Loucy (cell line): Measurements from ENCODE around the gene IL17RE.
"Not testable (repeated sequence)": the region's sequence is repeated elsewhere in the genome, so short reads cannot be mapped to it uniquely, and the experiment has no call there.

Experiments used
- H2AFZ ChIP-seq: fragments of 200-600 bp; sonication (generic); 2 replicates; pipeline ENCODE4 v1.6.0; 2016; ENCODE audit warnings: antibody characterized with exemption, mild to moderate bottlenecking, low read length, moderate library complexity
- H3F3A ChIP-seq: fragments of 200-600 bp; 2 replicates; pipeline ENCODE4 v1.6.0; 2016; ENCODE audit warnings: antibody characterized with exemption, low read depth, mild to moderate bottlenecking
- H3K27me3 ChIP-seq: fragments of 200-600 bp; sonication (generic); 2 replicates; pipeline ENCODE4 v1.6.1; 2014; ENCODE audit warnings: low read length, mild to moderate bottlenecking; ENCODE audit not compliant: insufficient read depth, poor library complexity, severe bottlenecking
- H3K36me3 ChIP-seq: fragments of 200-600 bp; sonication (generic); 2 replicates; pipeline ENCODE4 v1.6.1; 2016; ENCODE audit warnings: low read length; ENCODE audit not compliant: insufficient read depth
- H3K4me1 ChIP-seq: fragments of 200-600 bp; sonication (generic); 2 replicates; pipeline ENCODE4 v1.5.1; 2014; ENCODE audit warnings: low read length, mild to moderate bottlenecking; ENCODE audit not compliant: insufficient read depth, poor library complexity, severe bottlenecking
- H3K4me2 ChIP-seq: fragments of 200-600 bp; sonication (generic); 2 replicates; pipeline ENCODE4 v1.6.0; 2014; ENCODE audit warnings: antibody characterized with exemption, low read length, low read depth, mild to moderate bottlenecking; ENCODE audit not compliant: poor library complexity, severe bottlenecking
- H3K4me3 ChIP-seq: fragments of 200-600 bp; sonication (generic); 2 replicates; pipeline ENCODE4 v1.5.1; 2014; ENCODE audit warnings: low read length, mild to moderate bottlenecking, mixed read lengths; ENCODE audit not compliant: poor library complexity, severe bottlenecking
- H3K79me2 ChIP-seq: fragments of 200-600 bp; sonication (generic); 2 replicates; pipeline ENCODE4 v1.6.1; 2014; ENCODE audit warnings: low read length; ENCODE audit not compliant: insufficient read depth
- H3K9ac ChIP-seq: fragments of 200-600 bp; sonication (generic); 2 replicates; pipeline ENCODE4 v1.6.0; 2014; ENCODE audit warnings: mild to moderate bottlenecking, low read depth, low read length, moderate library complexity; ENCODE audit not compliant: poor library complexity, severe bottlenecking
- H3K9me2 ChIP-seq: fragments of 200-600 bp; sonication (generic); replicated peaks from 2 replicates; pipeline ENCODE4 v1.6.1; 2016; ENCODE audit warnings: low read depth, low read length, mixed read lengths
- H3K9me3 ChIP-seq: fragments of 200-600 bp; sonication (generic); 2 replicates; pipeline ENCODE4 v1.6.1; 2014; ENCODE audit warnings: mild to moderate bottlenecking, antibody characterized with exemption, low read length, low read depth; ENCODE audit not compliant: insufficient read depth
- H4K20me1 ChIP-seq: fragments of 200-600 bp; sonication (generic); 2 replicates; pipeline ENCODE4 v1.6.0; 2014; ENCODE audit warnings: antibody characterized with exemption, low read length, mild to moderate bottlenecking; ENCODE audit not compliant: insufficient read depth, poor library complexity, severe bottlenecking
- CTCF ChIP-seq: fragments of 200-600 bp; sonication (generic); conservative IDR thresholded peaks from 2 replicates; pipeline ENCODE4 v1.5.1; 2014; ENCODE audit warnings: mild to moderate bottlenecking, antibody characterized with exemption, low read length
- EZH2phosphoT487 ChIP-seq: fragments of 200-600 bp; IDR thresholded peaks from 2 replicates; pipeline ENCODE4 v1.6.1; 2018; ENCODE audit warnings: antibody characterized with exemption, mild to moderate bottlenecking, moderate library complexity, borderline replicate concordance

IL17RE gene

GRCh38 chr3:9938966-9939365, 36.3 kb downstream of the IL17RE start:
- Histone ChIP-seq H3K79me2 (peaks cover 32% of the 10 kb centered on the region), H3K4me2 (no peak overlapping the region), H3K9me2 (no peaks in the 10 kb centered on the region), H3K9me3 (no peaks in the 10 kb centered on the region), H3K9ac (no peak overlapping the region), H2AFZ (no peak overlapping the region), H3K27me3 (no peaks in the 10 kb centered on the region), H3K4me3 (no peak overlapping the region), H3K36me3 (peaks cover 16% of the 10 kb centered on the region; the same call in 1 of the 2 replicates), H4K20me1 (peaks cover 7% of the 10 kb centered on the region), H3K4me1 (peaks cover 23% of the 10 kb centered on the region), H3F3A (no peaks in the 10 kb centered on the region)
- TF ChIP-seq EZH2phosphoT487 (no peak), CTCF (no peak)

- not testable (repeated sequence) for H2AFZ ChIP-seq, H3K9me3 ChIP-seq, H4K20me1 ChIP-seq, H3K27me3 ChIP-seq, H3K9ac ChIP-seq, H3K4me3 ChIP-seq, H3K9me2 ChIP-seq, H3K4me2 ChIP-seq, H3F3A ChIP-seq
- Histone ChIP-seq H3K4me1 (peaks cover 17% of the 10 kb centered on the region), H3K36me3 (peaks cover 18% of the 10 kb centered on the region; the same call in 1 of the 2 replicates), H3K79me2 (peaks cover 23% of the 10 kb centered on the region)
These were observed 37.3 kb downstream of the IL17RE start for GRCh38 chr3:9939906-9940305.

GRCh38 chr3:9940746-9941145, 38.1 kb downstream of the IL17RE start:
- no peaks in the 10 kb centered on the region for H3K9me3 ChIP-seq
- H3K27me3 ChIP-seq, result no peaks in the 10 kb centered on the region
- H3K36me3 ChIP-seq, result peaks cover 18% of the 10 kb centered on the region; the same call in 1 of the 2 replicates
- H4K20me1 ChIP-seq, result peaks cover 2% of the 10 kb centered on the region
- no peaks in the 10 kb centered on the region for H3F3A ChIP-seq
- TF ChIP-seq EZH2phosphoT487, result no peak
- no peak for TF ChIP-seq CTCF
- no peak overlapping the region for H3K4me3 ChIP-seq
- no peaks in the 10 kb centered on the region for H3K9me2 ChIP-seq
- H3K4me2 ChIP-seq, result no peak overlapping the region
- no peak overlapping the region for H2AFZ ChIP-seq
- peaks cover 9% of the 10 kb centered on the region for H3K4me1 ChIP-seq
- H3K79me2 ChIP-seq, result peaks cover 14% of the 10 kb centered on the region
- H3K9ac ChIP-seq, result no peak overlapping the region

GRCh38 chr3:9942164-9942563, 39.5 kb downstream of the IL17RE start:
- Histone ChIP-seq H3K4me1 (peaks cover 2% of the 10 kb centered on the region), H2AFZ (no peak overlapping the region), H3K9me2 (no peaks in the 10 kb centered on the region), H3K9me3 (no peaks in the 10 kb centered on the region), H3K79me2 (peaks cover 3% of the 10 kb centered on the region; the same call in 1 of the 2 replicates), H4K20me1 (no peaks in the 10 kb centered on the region), H3K4me2 (no peak overlapping the region), H3K4me3 (no peak overlapping the region), H3K27me3 (no peaks in the 10 kb centered on the region), H3F3A (no peaks in the 10 kb centered on the region), H3K36me3 (peaks cover 18% of the 10 kb centered on the region; the same call in 1 of the 2 replicates), H3K9ac (no peak overlapping the region)
- TF ChIP-seq CTCF (no peak), EZH2phosphoT487 (no peak)
